Type B pancreatic cell (in vitro differentiated cells): ENCODE results near the gene SV2B. TPM values are rescaled to one million over a fixed set of nuclear protein-coding genes. Genes with fewer than 3 reads are reported as not detected.

Experiments
- DNase-seq: peaks from one replicate; pipeline ENCODE4 v3.0.0; 2021; ENCODE audit warnings: mixed read lengths; ENCODE audit not compliant: unreplicated experiment; ENCODE audit errors: extremely low spot score
- H3K27ac Mint-ChIP-seq: 2 replicates; pipeline ENCODE4 v1.8.0; 2021; ENCODE audit warnings: mild to moderate bottlenecking, mixed read lengths
- H3K27me3 Mint-ChIP-seq: 2 replicates; pipeline ENCODE4 v1.8.0; 2021; ENCODE audit warnings: mixed read lengths
- H3K36me3 Mint-ChIP-seq: 2 replicates; pipeline ENCODE4 v1.8.0; 2021; ENCODE audit warnings: mixed read lengths
- H3K4me1 Mint-ChIP-seq: one replicate; pipeline ENCODE4 v1.8.0; 2021; ENCODE audit warnings: mixed read lengths; ENCODE audit not compliant: unreplicated experiment
- H3K4me3 Mint-ChIP-seq: 2 replicates; pipeline ENCODE4 v1.8.0; 2021; ENCODE audit warnings: mild to moderate bottlenecking, mixed read lengths
- H3K9me3 Mint-ChIP-seq: 2 replicates; pipeline ENCODE4 v1.8.0; 2021; ENCODE audit warnings: mixed read lengths
- CTCF ChIP-seq: fragments of 200-600 bp; sonication (generic); conservative IDR thresholded peaks from 2 replicates; pipeline ENCODE4 v1.5.0; 2021; ENCODE audit warnings: antibody characterized with exemption, mild to moderate bottlenecking
- total RNA-seq: library from RNA; stranded (reverse); gene quantifications from 2 replicates; pipeline ENCODE4 v1.2.1, GENCODE V29; 2021; ENCODE audit warnings: low replicate concordance

SV2B gene
- total RNA-seq, 1 donor from 2014 or later = 1.7 TPM

DNA sequence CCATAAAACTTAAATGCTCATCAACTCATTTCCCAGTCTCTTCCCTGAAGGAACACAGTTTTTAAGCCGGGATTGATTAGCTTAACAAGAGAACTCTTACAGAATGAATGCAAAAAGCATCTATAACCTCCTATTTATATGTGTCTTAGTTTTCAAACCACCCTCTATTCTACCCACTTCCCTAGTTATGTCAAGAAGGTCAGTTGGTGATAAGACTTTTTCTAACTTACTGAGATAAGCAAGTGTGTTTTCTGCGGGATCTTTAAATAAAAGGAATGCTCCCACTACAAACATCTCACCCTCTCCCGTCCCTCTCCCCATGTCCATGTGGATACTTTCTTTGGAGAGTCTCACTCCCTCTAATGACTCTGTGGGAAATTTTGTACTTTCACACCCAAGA lies 218.5 kb downstream of the SV2B start:
- DNase-seq = no peak
- Mint-ChIP-seq H3K36me3 (no peaks in the 10 kb centered on the region), H3K9me3 (no peaks in the 10 kb centered on the region), H3K4me3 (no peak overlapping the region), H3K27me3 (peaks cover 3% of the 10 kb centered on the region), H3K27ac (no peak overlapping the region), H3K4me1 (peaks cover 5% of the 10 kb centered on the region)
- no peak for TF ChIP-seq CTCF

DNA sequence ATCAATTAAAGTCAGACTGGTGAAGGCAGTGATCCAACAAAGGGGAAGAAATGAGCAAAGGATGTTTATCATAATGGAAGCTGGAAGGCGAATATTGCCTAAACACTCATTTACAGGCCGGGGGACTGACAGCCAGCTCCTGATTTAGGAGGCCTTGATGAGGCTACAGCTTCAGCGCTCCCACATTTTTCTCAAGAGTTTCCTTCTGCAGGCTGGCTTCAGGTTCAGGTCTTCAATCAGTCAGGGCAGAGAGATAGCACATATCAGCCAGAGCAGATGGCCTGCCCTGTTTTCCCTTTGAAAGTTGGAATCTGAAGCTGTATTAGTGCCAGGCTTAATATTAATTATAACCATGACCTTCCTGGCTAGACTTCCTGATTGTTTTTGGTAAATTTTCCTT lies 218.9 kb downstream of the SV2B start:
- Mint-ChIP-seq H3K27me3 (peaks cover 3% of the 10 kb centered on the region), H3K9me3 (no peaks in the 10 kb centered on the region), H3K4me3 (no peak overlapping the region), H3K27ac (no peak overlapping the region), H3K36me3 (no peaks in the 10 kb centered on the region), H3K4me1 (peaks cover 5% of the 10 kb centered on the region)
- DNase-seq = no peak
- TF ChIP-seq CTCF = no peak

GRCh38 chr15:91319371-91320059 lies 219.5 kb downstream of the SV2B start:
- Mint-ChIP-seq H3K27ac (no peak overlapping the region), H3K27me3 (peaks cover 3% of the 10 kb centered on the region), H3K36me3 (no peaks in the 10 kb centered on the region), H3K9me3 (no peaks in the 10 kb centered on the region), H3K4me1 (peaks cover 5% of the 10 kb centered on the region), H3K4me3 (no peak overlapping the region)
- no peak for TF ChIP-seq CTCF
- no peak for DNase-seq

DNA sequence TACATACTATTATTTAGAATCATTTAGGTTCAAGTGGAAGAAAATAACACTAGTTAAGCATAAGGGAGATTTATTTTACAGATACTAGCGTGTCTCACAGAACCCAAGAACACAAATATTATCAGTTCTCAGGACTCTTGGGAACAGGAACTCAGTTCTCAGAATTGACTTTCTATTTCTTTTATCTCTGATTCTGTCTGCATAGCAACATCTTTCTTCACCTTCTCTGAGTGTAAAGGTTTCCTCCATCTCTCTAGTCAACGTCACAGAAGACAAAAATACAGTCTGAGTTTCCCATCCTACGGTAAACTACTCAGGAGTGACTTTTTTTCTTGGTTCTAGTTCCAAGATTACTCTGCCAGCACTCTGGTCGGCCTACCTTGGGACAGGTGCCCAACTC lies 220.0 kb downstream of the SV2B start:
- H3K27ac Mint-ChIP-seq = no peak overlapping the region
- no peak overlapping the region for H3K4me3 Mint-ChIP-seq
- no peaks in the 10 kb centered on the region for H3K36me3 Mint-ChIP-seq
- H3K9me3 Mint-ChIP-seq = no peaks in the 10 kb centered on the region
- H3K27me3 Mint-ChIP-seq = peaks cover 5% of the 10 kb centered on the region
- H3K4me1 Mint-ChIP-seq = peaks cover 5% of the 10 kb centered on the region
- no peak for DNase-seq
- no peak for TF ChIP-seq CTCF

- DNase-seq = no peak
- no peaks in the 10 kb centered on the region for H3K36me3 Mint-ChIP-seq
- H3K27me3 Mint-ChIP-seq = peaks cover 18% of the 10 kb centered on the region
- no peak for TF ChIP-seq CTCF
- no peaks in the 10 kb centered on the region for H3K4me1 Mint-ChIP-seq
- no peak overlapping the region for H3K4me3 Mint-ChIP-seq
- no peak overlapping the region for H3K27ac Mint-ChIP-seq
- peaks cover 4% of the 10 kb centered on the region for H3K9me3 Mint-ChIP-seq
Observed at GRCh38 chr15:91329914-91330313, 229.9 kb downstream of the SV2B start.
